Measurements from ENCODE around the gene CBY1. TPM values are rescaled to one million over a fixed set of nuclear protein-coding genes. Genes with fewer than 3 reads are reported as not detected.

The CBY1 gene
- total and polyA plus RNA-seq, 10 of the 15 experiments (the other 5 are each of a cell fraction or from before 2014, with no cell fraction given): 7.3 to 18.6 (median 11.9) TPM

- no peak; the same call in 1 of the 2 replicates for TF ChIP-seq ZNF687 (IDR thresholded peaks at IDR 0.05)
- TF ChIP-seq SMAD5 (IDR thresholded peaks at IDR 0.05; ENCODE audit: low read depth): no peak
- TF ChIP-seq RAD51 (IDR thresholded peaks at IDR 0.05): peak; percentile 81
- no peak for TF ChIP-seq BRCA1 (IDR thresholded peaks at IDR 0.05; ENCODE audit: low read depth, low read length)
- no peak for TF ChIP-seq NR2C1 (IDR thresholded peaks at IDR 0.05)
- no peak for TF ChIP-seq JUND (IDR thresholded peaks at IDR 0.05; ENCODE audit: low read depth, low read length)
- TF ChIP-seq ZZZ3 (IDR thresholded peaks at IDR 0.05; ENCODE audit: control insufficient read depth, insufficient read length, low read depth): no peak
- TF ChIP-seq RCOR1 (conservative IDR thresholded peaks at IDR 0.05; ENCODE audit: low read depth, low read length): no peak
- TF ChIP-seq CHD2 (IDR thresholded peaks at IDR 0.05; ENCODE audit: borderline replicate concordance, low read depth, low read length): peak; percentile 96
- TF ChIP-seq IRF4 (IDR thresholded peaks at IDR 0.05; ENCODE audit: low read depth, low read length): peak; percentile 61; the same call in 1 of the 2 replicates
- TF ChIP-seq RELB (IDR thresholded peaks at IDR 0.05; ENCODE audit: low read depth): peak; percentile 56; the same call in 1 of the 2 replicates
- TF ChIP-seq STAT1 (conservative IDR thresholded peaks at IDR 0.05): no peak
- TF ChIP-seq MLLT1 (IDR thresholded peaks at IDR 0.05): peak; percentile 78
- TF ChIP-seq CREM (IDR thresholded peaks at IDR 0.05; ENCODE audit: low read depth): peak; percentile 95
- peak; percentile 59 for TF ChIP-seq SREBF1 (IDR thresholded peaks at IDR 0.05; ENCODE audit: low read length)
- no peak; the same call in 1 of the 2 replicates for TF ChIP-seq MAX (IDR thresholded peaks at IDR 0.05; ENCODE audit: low read depth, low read length)
- TF ChIP-seq RELA (IDR thresholded peaks at IDR 0.05; ENCODE audit: borderline replicate concordance, partially characterized antibody): no peak
- no peak for TF ChIP-seq ZBED1 (IDR thresholded peaks at IDR 0.05; ENCODE audit: borderline replicate concordance)
- TF ChIP-seq POLR2AphosphoS5 (IDR thresholded peaks at IDR 0.05; ENCODE audit: low read length): peak; percentile 75
- TF ChIP-seq E4F1 (IDR thresholded peaks at IDR 0.05; ENCODE audit: borderline replicate concordance, partially characterized antibody): no peak
- no peak; the same call in 1 of the 2 replicates for TF ChIP-seq EED (IDR thresholded peaks at IDR 0.05; ENCODE audit: low read depth)
Measured at GRCh38 chr22:38705235-38706100, 49.0 kb downstream of the CBY1 start, which contains the start of gene GTPBP1 (continued).
